ENCODE measurements around the gene RAB11FIP4.

DNA sequence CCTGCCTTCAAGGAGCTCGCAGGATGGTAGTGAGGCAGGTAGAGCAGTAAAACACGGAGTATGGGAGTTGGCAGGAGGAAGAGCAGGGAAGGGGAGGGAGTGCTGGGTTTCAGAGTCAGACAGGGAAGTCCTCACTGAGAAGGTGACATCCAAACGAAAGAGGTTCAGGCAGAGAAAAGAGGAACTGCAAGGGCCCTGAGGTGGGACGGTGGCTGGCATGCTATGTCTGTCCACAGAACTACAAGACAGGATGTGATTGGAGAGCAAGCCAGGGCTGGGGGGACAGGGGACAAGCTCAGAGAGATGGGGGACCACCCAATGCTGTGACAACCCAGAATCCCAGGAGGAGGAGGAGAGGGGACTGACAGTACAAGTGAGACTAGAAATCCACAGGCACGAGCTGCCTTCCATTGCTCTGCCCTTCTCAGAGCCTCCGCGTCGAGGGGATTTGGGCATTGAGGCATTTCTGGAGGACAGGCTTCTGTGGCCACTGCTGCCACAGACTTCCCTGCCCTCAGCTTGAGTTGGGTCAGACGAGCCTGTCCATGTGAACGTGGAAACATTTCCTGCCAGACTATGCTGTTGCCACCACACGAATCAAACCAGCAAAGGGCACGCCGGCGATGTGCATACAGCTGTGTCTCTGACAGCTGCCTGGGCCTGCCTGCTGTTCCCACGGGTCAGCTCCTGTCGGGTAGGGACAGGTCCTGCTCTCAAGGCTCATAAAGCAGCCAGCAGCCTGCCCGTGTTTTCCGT is 100.1 kb downstream of the RAB11FIP4 start:
- TF ChIP-seq POLR2A (IDR thresholded peaks at IDR 0.05): no peak
- TF ChIP-seq, protein P1, sequence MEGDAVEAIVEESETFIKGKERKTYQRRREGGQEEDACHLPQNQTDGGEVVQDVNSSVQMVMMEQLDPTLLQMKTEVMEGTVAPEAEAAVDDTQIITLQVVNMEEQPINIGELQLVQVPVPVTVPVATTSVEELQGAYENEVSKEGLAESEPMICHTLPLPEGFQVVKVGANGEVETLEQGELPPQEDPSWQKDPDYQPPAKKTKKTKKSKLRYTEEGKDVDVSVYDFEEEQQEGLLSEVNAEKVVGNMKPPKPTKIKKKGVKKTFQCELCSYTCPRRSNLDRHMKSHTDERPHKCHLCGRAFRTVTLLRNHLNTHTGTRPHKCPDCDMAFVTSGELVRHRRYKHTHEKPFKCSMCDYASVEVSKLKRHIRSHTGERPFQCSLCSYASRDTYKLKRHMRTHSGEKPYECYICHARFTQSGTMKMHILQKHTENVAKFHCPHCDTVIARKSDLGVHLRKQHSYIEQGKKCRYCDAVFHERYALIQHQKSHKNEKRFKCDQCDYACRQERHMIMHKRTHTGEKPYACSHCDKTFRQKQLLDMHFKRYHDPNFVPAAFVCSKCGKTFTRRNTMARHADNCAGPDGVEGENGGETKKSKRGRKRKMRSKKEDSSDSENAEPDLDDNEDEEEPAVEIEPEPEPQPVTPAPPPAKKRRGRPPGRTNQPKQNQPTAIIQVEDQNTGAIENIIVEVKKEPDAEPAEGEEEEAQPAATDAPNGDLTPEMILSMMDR (IDR thresholded peaks at IDR 0.05 in 4 of 5, conservative IDR thresholded peaks at IDR 0.05 in 1 of 5): no peak

Data from gastrocnemius medialis (tissue), 4 donors.